H54 (cell line): ENCODE results near the gene RNF217.

Source experiments
- DNase-seq: peaks from one replicate; pipeline ENCODE4 v3.0.0; 2011; ENCODE audit warnings: low spot score, mixed read lengths; ENCODE audit not compliant: insufficient read length
- FAIRE-seq: peaks from 3 replicates; lab custom pipeline; 2011; peaks lifted over from hg19 to GRCh38; lab: Jason Lieb, UNC
- POLR2A ChIP-seq: IDR thresholded peaks from 2 replicates; pipeline ENCODE4 v1.6.1; 2011; ENCODE audit warnings: low read depth, mild to moderate bottlenecking, low read length

RNF217 gene

GRCh38 chr6:124989136-124989983, 27.1 kb downstream of the RNF217 start:
- no peak for TF ChIP-seq POLR2A

DNA sequence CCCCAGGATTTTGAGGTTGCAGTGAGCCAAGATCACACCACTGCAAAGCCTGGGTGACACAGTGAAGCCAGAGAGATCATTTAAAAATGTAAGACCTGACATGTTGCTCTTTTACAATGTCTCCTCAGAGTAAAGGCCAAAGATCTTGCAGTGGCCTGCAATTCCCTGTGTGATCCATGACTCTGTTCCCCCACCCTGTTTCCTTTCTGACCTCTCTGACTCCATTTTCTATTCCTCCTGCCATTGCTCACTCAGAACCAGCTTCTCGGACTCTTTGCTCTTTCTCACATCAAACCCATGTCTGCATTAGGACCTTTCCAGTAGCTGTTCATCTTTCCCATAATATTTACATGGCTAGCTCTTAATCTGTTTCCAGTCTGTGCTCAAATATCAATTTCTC, 28.8 kb downstream of the RNF217 start:
- no peak for DNase-seq
- FAIRE-seq = no peak
- no peak for TF ChIP-seq POLR2A

More at GRCh38 chr6:124989136-124989983, 27.1 kb downstream of the RNF217 start:
- FAIRE-seq (no peak), DNase-seq (no peak)

DNA sequence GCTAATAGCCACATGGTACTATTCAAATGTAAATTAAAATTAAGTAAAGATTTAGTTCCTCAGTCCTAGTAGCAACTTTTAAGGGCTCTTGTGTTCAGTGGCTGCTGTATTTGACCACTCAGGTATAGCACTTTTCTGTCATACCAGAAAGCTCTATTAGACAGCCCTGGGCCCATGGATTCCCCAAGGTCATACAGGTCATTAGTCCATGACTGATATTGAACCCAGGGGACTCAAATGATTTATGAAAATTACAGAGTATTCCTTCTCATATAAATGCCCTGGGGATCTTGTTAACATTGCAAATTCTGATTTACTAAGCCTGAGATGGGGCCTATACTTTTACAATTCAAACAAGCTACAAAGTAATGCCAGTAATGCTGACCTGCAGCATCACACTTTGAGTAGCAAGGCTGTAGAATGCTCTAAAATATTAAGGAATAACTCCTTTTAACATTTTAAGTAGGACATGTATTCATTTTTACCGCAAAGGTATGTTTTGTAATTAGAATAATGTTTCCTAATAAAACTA, 29.6 kb downstream of the RNF217 start:
- TF ChIP-seq POLR2A = no peak
- DNase-seq (no peak), FAIRE-seq (no peak)

DNA sequence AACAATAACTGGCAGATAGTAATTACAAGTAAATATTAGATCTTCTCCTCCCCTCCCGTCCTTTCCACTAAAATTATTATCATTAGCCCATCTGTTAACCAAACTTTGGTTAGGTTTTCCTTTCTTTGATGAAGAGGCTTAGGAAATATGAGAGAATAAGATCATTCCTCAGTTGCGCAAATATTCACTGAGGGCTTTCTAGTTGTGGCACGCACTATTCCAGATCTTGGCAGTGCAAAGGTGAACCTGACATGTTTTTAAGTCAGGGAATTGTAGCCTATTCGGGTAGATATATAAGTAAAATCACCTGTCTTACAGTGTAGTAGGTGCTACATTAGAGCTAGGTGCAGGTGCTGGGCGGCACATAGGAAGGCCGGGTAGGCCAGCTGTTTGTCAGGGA, 31.1 kb downstream of the RNF217 start:
- DNase-seq = no peak
- TF ChIP-seq POLR2A = no peak
- no peak for FAIRE-seq

DNA sequence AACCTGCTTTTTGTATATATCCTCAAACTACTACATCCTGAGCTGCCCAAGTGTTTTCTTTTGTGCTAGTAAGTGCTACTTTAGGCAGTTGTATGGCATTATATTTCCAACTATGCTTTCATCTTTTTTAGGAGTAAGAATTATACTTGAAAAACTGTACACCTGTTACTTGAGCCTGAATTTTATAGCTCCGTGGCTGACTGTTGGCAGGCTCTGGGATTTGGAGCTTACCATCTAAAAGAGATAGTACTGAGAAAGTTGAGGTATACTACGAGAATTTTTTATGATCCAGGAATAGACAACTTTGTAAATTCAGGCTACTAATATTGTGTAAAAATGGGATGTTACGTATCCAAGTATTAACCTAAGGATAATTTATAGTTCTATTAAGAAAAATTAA, 32.4 kb downstream of the RNF217 start:
- FAIRE-seq (no peak), DNase-seq (no peak)
- no peak for TF ChIP-seq POLR2A

- FAIRE-seq = no peak
Observed at GRCh38 chr6:124995131-124995530, 32.9 kb downstream of the RNF217 start.

GRCh38 chr6:124995645-124996325, 33.5 kb downstream of the RNF217 start:
- TF ChIP-seq POLR2A = no peak
- FAIRE-seq (no peak), DNase-seq (no peak)

More at GRCh38 chr6:124995131-124995530, 32.9 kb downstream of the RNF217 start:
- DNase-seq = no peak
- TF ChIP-seq POLR2A = no peak

- FAIRE-seq (no peak), DNase-seq (no peak)
- TF ChIP-seq POLR2A = no peak
Observed at GRCh38 chr6:124996411-124996810, 34.2 kb downstream of the RNF217 start.

DNA sequence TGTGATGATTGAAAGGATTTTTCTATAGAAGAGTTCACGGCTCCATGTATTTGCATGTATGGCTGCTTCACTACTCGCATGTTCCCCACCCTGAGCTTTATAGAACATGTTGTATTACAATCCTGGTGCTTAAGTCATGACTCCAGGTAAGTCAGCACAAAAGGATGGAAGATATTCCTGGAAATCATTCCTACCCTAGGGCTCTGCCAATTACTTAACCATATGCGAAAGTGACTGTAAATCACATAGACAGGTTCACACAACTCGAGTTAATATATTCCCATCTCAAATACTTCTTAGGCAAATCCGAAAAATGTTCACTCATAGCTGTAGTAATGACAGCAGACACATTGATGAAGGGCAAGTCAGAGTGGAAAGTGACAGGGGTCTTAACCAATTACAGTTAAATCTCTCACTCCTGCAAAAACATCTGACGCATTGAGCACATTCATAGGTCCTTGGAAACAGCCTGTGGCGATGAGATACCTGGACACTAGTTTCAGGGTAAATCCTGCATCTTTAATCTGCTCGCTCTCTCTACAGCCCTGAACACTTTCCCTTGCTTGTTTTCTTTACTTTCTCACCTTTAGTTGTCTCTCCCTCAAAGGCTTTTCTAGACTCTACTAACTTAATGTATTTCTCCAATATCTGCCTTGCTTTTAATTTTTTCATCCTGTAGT, 35.1 kb downstream of the RNF217 start:
- DNase-seq (no peak), FAIRE-seq (no peak)
- no peak for TF ChIP-seq POLR2A

- TF ChIP-seq POLR2A = no peak
- DNase-seq (no peak), FAIRE-seq (peak; percentile 11)
Observed at GRCh38 chr6:124999105-124999764, 37.0 kb downstream of the RNF217 start.

DNA sequence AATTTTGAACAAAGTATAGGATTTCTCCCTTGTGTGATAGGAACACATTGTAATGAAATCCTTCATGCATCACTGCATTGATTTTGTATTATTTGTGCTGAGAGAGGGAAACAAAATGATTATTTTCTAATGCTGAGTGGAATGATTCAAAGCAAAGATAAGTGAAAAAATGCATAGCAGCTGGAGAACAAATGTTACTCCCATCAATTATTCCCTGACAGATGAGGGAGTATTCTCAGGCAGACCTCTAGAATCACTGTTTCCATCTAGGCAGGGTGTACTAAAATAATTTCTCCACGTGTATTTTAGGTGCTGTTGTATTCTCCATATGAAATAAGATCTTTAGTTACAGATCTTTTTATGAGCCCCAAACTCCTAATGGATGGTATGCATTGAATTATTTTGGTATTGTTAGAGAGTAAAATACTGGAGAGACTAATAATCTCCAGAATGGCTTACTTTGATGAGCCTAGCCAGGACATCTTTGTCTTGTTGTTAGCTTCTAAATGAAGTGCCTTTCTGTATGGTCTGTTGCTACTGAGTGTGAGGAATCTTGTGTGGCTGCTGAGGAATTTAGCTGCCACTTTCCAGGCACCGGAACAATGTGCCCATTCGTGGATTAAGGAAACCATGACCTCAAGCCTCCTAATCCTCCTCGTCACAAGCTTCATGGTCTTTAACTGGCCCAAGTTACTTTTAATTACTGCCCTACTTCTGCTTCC, 39.6 kb downstream of the RNF217 start:
- FAIRE-seq (no peak), DNase-seq (no peak)
- no peak for TF ChIP-seq POLR2A

DNA sequence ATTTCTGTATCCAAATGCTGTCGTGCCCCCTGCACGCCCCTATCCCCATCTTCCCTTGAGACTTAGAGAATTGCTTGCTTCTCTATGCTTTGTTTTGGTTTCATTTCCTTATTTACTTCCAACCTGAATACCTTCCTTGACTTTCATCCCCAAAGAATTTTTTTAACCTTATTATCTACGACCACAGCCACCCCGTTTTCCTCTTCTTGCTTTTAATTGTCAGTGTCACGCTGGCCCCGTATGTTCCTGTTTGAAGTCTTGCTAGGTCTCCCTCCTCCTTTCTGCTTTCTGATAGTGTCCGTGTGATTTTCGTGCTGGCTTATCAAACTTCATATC, 40.1 kb downstream of the RNF217 start:
- no peak for FAIRE-seq
- no peak for DNase-seq
- no peak for TF ChIP-seq POLR2A

DNA sequence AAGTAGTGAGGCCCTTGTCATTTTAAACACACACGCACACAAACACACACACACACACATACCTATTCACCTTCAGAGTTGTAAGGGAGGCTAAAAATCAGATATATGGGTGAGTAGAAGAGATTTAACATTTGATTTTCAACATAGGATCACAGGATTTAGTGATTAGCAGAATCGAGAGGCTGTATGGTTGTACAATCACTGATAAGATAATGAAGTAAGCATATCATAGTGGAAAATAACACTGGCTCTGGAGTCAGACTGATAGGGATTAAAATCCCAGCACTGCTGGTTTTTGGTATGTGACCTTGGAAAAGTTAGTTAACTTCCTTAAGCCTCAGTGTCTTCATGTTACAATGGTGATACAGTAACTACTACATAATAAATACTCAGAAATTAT, 40.8 kb downstream of the RNF217 start:
- no peak for FAIRE-seq

More for the DNA sequence above, 40.8 kb downstream of the RNF217 start:
- TF ChIP-seq POLR2A = no peak
- no peak for DNase-seq
